ENCODE results near the gene CLDN4. TPM values are rescaled to one million over a fixed set of nuclear protein-coding genes. Genes with fewer than 3 reads are reported as not detected.

The CLDN4 gene
- total and polyA plus RNA-seq, 9 of the 15 experiments (the other 6 are each of a cell fraction or from before 2014, with no cell fraction given), result 0.05 to 0.60 (median 0.06) TPM; not detected in 3

DNA sequence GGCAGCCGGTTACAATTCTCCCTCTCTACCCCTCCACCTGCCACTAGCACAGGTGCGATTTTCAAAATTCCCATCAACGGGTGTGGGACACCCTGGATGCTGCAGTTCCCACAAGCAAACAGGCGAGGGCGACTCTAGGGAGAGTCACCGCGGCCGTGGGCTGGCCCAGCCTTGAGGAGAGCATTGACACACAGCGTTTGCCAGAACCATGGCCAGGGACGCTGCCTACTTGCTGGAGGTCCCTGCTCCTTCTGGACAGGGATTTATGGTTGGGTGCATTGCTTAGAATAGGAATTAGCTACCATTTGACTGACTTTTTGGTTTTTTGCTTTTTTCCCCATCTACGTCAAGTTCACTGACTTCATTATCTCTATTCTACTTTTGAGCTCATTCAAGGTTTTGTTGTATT is 19.0 kb upstream of the CLDN4 start:
- Histone ChIP-seq H3K4me3 (no peak overlapping the region), H3K9ac (ENCODE audit: insufficient read depth in 1 of 2, low read depth in 2 of 2, low read length in 2 of 2) (no peak overlapping the region), H4K20me1 (replicated peaks; ENCODE audit: control insufficient read depth, insufficient read depth, low read length) (no peaks in the 10 kb centered on the region), H3K27me3 (ENCODE audit: control insufficient read depth in 2 of 2, insufficient read depth in 2 of 2, low read length in 2 of 2) (no peaks in the 10 kb centered on the region), H3K9me3 (replicated peaks; ENCODE audit: control insufficient read depth, insufficient read depth, low read depth, low read length) (no peaks in the 10 kb centered on the region), H3K9me1 (ENCODE audit: control insufficient read depth, insufficient read depth, low read length) (no peaks in the 10 kb centered on the region), H3K4me1 (replicated peaks in 1 of 2; ENCODE audit: control insufficient read depth in 2 of 2, insufficient read depth in 2 of 2, low read length in 2 of 2) (peaks cover 0 to 10% of the 10 kb centered on the region in 2 experiments; a peak in 2 of 5 replicates), H3K79me2 (ENCODE audit: control insufficient read depth, insufficient read depth, low read length) (no peaks in the 10 kb centered on the region), H2AFZ (ENCODE audit: low read depth, low read length) (no peak overlapping the region), H3K27ac (ENCODE audit: extremely low read depth, low read depth, low read length) (no peak overlapping the region), H3K4me2 (ENCODE audit: insufficient read depth, low read length) (no peak overlapping the region), H3K36me3 (ENCODE audit: control insufficient read depth, insufficient read depth, low read length) (no peaks in the 10 kb centered on the region)
- BruUV-seq (replicated peaks), result no TSS peak
- ChIA-PET CTCF (ENCODE audit: low intra/inter-chr PET ratio) (interaction anchor here (2.1 kb wide), 1 partner anchor 44 kb away, joined by 19 read pairs; no protein-coding TSS in a partner anchor), POLR2A (no interaction called here)
- ATAC-seq (peak; percentile 99), FAIRE-seq (peak; percentile 97), DNase-seq (ENCODE audit: extremely low read depth in 1 of 4, low spot score in 3 of 4) (peak; percentile 80 to 86 (median 82))
- in situ Hi-C loops (cut with MboI), result no loop called here
- intact Hi-C loops (cut with micrococcal nuclease), result loop anchor here (1.0 kb wide), 1 partner anchor 44 kb away; no protein-coding TSS in a partner anchor
- WGBS (ENCODE audit: insufficient coverage, low coverage, missing lambda C conversion rate), result 9% methylated on average over 11 of the region's 11 CpGs
- TF ChIP-seq, protein P1, sequence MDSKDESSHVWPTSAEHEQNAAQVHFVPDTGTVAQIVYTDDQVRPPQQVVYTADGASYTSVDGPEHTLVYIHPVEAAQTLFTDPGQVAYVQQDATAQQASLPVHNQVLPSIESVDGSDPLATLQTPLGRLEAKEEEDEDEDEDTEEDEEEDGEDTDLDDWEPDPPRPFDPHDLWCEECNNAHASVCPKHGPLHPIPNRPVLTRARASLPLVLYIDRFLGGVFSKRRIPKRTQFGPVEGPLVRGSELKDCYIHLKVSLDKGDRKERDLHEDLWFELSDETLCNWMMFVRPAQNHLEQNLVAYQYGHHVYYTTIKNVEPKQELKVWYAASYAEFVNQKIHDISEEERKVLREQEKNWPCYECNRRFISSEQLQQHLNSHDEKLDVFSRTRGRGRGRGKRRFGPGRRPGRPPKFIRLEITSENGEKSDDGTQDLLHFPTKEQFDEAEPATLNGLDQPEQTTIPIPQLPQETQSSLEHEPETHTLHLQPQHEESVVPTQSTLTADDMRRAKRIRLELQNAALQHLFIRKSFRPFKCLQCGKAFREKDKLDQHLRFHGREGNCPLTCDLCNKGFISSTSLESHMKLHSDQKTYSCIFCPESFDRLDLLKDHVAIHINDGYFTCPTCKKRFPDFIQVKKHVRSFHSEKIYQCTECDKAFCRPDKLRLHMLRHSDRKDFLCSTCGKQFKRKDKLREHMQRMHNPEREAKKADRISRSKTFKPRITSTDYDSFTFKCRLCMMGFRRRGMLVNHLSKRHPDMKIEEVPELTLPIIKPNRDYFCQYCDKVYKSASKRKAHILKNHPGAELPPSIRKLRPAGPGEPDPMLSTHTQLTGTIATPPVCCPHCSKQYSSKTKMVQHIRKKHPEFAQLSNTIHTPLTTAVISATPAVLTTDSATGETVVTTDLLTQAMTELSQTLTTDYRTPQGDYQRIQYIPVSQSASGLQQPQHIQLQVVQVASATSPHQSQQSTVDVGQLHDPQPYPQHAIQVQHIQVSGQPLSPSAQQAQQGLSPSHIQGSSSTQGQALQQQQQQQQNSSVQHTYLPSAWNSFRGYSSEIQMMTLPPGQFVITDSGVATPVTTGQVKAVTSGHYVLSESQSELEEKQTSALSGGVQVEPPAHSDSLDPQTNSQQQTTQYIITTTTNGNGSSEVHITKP (IDR thresholded peaks at IDR 0.05; ENCODE audit: partially characterized antibody), result peak; percentile 19
- TF ChIP-seq KLF13 (tag; IDR thresholded peaks at IDR 0.05; ENCODE audit: borderline replicate concordance, low read depth), result no peak
- no peak for TF ChIP-seq ZNF584 (CRISPR knock-in tag; IDR thresholded peaks at IDR 0.05; ENCODE audit: low read depth)
- peak in 1 of 2 experiments; percentile 47; a peak in 1 of 4 replicates for TF ChIP-seq RCOR1 (IDR thresholded peaks at IDR 0.05; ENCODE audit: borderline replicate concordance in 1 of 2, low read depth in 2 of 2, low read length in 2 of 2)
- no peak for TF ChIP-seq ZSCAN29 (IDR thresholded peaks at IDR 0.05)
- TF ChIP-seq, protein P2, sequence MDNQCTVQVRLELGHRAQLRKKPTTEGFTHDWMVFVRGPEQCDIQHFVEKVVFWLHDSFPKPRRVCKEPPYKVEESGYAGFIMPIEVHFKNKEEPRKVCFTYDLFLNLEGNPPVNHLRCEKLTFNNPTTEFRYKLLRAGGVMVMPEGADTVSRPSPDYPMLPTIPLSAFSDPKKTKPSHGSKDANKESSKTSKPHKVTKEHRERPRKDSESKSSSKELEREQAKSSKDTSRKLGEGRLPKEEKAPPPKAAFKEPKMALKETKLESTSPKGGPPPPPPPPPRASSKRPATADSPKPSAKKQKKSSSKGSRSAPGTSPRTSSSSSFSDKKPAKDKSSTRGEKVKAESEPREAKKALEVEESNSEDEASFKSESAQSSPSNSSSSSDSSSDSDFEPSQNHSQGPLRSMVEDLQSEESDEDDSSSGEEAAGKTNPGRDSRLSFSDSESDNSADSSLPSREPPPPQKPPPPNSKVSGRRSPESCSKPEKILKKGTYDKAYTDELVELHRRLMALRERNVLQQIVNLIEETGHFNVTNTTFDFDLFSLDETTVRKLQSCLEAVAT (IDR thresholded peaks at IDR 0.05), result 0 out of 4 replicates have a peak, but pooled peaks of 1 of the 2 experiments have one; percentile 33
- TF ChIP-seq, protein P3, sequence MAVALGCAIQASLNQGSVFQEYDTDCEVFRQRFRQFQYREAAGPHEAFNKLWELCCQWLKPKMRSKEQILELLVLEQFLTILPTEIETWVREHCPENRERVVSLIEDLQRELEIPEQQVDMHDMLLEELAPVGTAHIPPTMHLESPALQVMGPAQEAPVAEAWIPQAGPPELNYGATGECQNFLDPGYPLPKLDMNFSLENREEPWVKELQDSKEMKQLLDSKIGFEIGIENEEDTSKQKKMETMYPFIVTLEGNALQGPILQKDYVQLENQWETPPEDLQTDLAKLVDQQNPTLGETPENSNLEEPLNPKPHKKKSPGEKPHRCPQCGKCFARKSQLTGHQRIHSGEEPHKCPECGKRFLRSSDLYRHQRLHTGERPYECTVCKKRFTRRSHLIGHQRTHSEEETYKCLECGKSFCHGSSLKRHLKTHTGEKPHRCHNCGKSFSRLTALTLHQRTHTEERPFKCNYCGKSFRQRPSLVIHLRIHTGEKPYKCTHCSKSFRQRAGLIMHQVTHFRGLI (CRISPR knock-in tag; IDR thresholded peaks at IDR 0.05), result no peak

All from K562 (cell line).